ENCODE results near the gene ZNF622.
"Not testable (repeated sequence)": the region's sequence is repeated elsewhere in the genome, so short reads cannot be mapped to it uniquely, and the experiment has no call there.

Gene ZNF622

GRCh38 chr5:16480144-16480543 is 14.5 kb upstream of the ZNF622 start:
- DNase-seq, result no peak

DNA sequence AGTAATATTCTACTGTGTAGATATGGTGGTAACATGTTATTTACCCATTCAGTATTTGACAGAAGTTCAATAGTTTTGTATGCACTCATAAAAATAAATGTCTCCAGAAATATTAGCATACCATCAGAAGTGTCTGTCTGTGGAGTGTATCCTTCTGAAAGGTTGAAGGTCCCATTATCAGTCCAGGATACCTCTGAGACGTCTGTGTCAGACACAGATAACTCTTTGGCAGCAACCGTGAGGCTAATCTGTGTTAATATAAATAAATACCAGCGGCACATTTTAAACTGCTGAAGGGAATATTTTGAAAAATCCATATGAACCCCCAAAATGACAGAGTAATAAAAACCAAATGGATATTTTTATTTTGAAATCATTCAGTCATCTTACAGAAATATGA is 11.9 kb upstream of the ZNF622 start:
- DNase-seq, result no peak

- DNase-seq, result not testable (repeated sequence)
Measured at GRCh38 chr5:16476417-16476816, 10.8 kb upstream of the ZNF622 start.

- DNase-seq, result no peak
Measured at GRCh38 chr5:16471387-16471786, 5.8 kb upstream of the ZNF622 start.

- DNase-seq, result no peak
Measured at GRCh38 chr5:16467363-16468219, 2.0 kb upstream of the ZNF622 start.

- no peak for DNase-seq
Measured at GRCh38 chr5:16464664-16465543, 696 bp downstream of the ZNF622 start.

DNA sequence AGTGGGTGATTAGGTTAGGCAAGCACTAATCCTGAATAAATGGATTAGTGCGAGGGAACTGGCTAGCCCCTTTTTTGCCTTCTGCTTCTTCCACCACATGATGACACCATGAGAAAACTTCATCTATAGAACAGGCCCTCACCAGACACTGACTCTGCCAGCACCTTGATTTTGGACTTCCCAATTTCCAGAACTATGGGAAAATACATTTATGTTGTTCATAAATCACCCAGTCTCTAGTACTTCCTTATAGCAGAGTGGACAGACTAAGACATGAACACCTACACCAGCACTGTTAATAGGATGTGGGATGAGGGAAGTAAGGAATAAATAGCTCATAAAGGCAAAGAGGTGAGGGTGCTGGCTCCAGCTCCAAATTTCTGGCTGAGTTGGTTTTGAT is 1.4 kb downstream of the ZNF622 start:
- DNase-seq, result no peak

DNA sequence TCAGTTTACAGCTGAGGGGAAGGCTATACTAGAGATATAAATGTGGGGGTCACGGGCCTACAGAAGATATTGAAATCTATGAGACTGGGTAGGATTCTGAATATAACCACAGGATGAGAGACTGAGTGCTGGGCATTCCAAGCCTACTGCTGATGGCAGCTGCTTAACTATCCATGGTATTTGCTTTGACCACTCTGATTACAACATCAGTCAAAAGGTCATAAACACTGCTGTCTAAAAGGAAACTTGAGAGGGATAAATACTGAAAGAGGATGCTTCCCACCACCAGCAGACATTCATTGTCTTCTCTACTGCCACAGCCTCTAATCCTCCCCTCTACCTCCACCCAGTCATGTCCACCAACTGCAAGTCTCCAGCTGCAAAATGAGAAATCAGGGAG is 3.8 kb downstream of the ZNF622 start:
- DNase-seq, result no peak

DNA sequence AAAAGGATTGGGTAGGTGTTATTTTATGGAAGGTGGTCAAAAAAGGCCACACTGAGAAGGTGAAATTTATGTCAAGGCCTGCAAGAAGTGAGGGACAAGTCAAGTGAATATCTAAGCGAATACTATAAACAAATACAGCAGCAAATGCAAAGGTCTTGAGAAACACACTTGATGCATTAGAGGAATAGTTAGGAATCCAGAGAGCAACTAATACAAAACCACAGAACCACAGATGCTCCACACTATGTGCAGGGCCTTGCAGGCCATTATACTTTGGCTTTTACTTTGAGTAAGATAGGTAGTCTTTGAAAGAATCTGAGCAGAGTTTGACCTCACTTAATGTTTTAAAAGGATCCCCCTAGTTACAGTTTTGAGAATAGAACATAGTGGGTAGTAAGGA is 4.6 kb downstream of the ZNF622 start:
- no peak for DNase-seq

DNA sequence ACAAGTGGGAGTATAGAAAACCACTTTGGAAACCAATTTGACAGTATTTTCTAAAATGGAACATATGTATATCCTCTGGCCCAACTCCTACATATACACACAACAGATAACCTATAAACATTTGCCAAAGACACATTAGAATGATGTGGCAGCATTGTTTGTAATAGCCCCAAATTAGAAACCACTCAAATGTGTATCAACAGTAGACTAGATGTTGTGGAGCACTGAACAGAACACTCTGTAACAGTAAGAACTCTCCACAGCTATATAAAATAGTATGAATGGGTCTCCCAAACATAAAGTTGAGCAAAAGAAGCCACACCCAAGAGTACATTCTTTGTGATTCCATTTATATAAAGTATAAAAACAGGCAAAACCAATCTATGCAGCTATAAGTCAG is 6.1 kb downstream of the ZNF622 start:
- DNase-seq, result no peak

DNA sequence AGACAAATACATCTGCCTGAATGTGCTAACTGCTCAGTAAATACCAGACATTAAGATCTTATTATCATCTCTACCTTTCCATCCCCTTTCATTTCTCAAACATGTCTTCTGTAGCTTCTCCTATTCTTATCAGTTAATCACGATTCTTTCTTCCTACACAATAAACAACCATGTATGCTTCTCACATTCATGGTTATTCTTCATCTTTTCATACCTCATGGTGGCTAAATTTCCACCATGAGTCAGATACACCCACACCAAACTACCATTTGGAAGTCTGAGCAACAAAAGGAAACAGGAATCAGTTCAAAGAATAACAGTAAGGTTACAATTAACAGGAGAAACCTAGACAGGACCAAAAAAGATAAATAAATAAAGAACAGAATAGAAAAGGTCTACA is 7.7 kb downstream of the ZNF622 start:
- no peak for DNase-seq

DNA sequence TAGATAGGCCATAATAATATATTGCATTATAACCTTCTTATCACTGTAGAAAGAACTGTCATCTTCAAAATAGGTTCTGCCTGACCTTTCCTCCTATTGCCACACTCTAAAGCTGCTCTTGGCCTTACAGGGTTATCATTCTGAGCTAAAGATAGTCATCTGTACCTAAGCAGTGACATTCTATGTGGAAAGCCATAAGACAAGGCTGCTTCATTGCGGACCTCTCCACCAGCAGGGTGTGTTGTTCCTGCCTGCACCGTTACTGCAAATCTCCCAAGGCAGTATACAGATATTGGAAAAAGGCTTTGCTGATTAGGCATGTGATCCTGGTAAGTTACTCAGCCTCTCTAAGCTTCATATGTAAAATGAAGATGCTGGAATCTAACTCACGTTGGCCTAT is 8.1 kb downstream of the ZNF622 start:
- no peak for DNase-seq

- DNase-seq, result no peak
Measured at GRCh38 chr5:16456103-16456832, 9.3 kb downstream of the ZNF622 start.

DNA sequence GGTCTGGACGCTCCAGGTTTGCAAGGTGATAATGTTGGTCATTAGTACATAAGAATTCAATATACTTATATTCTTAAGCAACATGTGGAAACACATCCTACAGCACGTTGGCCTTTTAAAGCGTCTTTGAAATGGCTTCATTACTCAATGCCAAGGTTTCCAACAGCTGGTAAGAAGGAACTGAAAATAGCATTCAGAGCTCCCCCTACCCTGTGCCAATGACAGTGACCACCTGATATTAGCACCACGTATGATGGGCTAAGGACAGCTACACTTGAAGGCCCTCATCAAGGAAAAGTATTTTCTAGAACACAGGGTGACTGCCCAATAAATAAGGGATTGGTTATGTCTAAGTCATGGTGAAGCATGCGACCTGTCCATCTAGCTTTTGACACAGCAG is 9.9 kb downstream of the ZNF622 start:
- DNase-seq, result no peak

DNA sequence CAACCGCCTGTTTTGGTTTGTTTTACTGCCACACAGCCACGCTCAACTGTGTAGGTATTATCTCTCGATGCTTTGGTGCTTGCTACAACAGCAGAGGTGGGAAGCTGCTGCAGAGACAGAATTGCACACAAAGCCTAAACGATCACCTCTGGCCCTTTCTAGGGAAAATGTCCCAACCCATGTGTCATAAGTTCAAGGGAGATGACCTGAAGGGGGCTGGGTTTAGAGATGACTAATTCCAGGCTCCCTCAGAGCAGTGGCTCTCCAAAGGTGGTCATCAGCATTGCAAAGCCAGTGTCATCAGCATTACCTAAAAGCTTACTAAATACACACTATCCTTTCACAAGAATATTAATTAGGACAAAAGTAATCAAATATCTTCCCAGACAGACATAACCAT is 10.9 kb downstream of the ZNF622 start:
- DNase-seq, result no peak

GRCh38 chr5:16453609-16454008 is 12.0 kb downstream of the ZNF622 start:
- no peak for DNase-seq

GRCh38 chr5:16450163-16450562 is 15.4 kb downstream of the ZNF622 start:
- no peak for DNase-seq

DNA sequence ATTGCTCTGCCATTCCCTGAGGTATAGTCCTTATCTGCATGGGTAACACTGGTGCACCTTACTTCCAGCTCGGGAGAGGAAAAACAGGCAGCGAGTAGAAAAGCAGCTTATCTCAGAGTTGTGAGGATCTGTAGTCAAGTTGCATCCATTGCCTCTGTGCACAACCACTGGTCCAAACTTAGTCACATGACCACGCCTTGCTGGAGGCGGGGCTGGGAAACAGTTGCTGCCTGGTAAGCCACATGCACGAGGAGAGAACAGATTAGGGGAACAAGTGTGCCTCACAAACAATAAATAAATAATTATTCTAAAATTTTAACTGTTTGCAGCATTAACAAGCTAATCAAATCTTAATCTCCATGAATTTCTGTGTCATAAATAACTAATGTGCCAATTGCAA is 18.6 kb downstream of the ZNF622 start:
- DNase-seq, result no peak

DNA sequence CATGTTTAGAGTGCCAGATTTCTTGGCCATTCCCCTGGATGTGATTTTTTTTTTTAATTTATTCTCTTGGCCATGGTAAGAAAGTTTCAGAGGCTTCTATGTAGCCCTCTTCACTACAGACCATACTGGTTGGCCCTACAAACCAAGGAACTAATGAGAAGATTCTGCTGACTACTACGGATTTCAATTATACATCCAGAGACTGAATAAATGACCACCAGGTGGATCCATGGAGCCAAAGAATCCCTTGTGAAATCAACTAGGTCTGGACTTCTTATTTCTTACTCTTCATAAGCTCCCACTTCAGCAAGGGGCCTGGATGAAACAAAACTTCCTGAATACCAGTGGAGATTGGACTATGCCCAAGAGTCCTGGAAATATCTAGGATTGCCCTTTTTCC is 27.6 kb downstream of the ZNF622 start:
- DNase-seq, result no peak

DNA sequence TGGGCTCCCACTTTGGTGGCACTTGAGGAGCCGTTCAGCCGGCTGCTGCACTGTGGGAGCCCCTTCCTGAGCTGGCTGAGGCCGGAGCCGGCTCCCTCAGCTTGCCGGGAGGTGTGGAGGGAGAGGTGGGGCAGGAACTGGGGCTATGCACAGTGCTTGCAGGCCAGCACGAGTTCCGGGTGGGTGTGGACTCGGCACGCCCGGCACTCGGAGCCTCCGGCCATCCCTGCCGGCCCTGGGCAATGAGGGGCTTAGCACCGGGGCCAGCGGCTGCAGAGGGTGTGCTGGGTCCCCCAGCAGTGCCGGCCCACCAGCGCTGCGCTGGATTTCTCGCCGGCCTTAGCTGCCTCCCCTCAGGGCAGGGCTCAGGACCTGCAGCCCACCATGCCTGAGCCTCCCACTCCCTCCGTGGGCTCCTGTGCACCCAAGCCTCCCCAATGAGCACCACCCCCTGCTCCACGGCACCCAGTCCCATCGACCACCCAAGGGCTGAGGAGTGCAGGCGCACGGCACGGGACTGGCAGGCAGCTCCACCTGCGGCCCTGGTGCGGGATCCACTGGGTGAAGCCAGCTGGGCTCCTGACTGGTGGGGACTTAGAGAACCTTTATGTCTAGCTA is 29.4 kb downstream of the ZNF622 start:
- DNase-seq, result not testable (repeated sequence)

GRCh38 chr5:16431490-16431889 is 34.1 kb downstream of the ZNF622 start:
- no peak for DNase-seq

DNA sequence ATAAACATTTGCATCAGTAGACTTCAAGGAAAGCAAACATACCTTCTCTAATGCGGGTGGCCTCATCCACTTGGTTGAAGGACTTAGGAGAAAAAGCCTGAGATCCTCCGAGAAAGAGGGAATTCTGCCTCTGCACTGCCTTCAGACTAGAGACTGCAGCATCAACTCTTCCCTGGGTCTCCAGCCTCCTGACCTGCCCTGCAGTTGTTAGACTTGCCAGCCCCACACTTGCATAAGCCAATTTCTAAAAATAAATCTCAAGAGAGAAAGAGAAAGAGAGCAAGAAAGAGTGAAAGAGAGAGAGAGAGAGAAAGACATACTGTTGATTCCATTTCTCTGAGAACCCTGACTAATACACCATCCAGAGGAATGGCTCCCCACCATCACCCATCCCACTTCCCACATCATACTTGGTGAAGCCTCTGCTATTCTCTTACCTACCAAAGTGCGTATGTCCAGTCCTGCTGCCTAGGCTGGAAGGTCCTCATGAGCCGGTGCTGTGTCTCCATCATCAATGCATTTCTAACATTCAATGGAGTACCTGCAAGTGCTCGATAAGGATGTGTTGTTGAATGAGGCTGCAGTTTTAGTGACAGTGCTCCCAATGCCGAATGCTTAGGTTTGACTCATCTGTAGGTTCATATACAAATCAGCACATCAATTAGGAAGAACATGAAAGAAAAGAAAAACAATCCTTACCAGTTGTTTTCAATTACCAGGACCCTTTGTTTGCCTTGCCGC is 35.1 kb downstream of the ZNF622 start:
- no peak for DNase-seq
